GM19438 (cell line): ENCODE data around the gene NRF1.

Experiments used
- ATAC-seq: cut with Tn5 transposase; IDR thresholded peaks from one replicate; pipeline ENCODE4 v1.9.1; 2021; ENCODE audit warnings: low read depth; ENCODE audit not compliant: unreplicated experiment

The NRF1 gene

DNA sequence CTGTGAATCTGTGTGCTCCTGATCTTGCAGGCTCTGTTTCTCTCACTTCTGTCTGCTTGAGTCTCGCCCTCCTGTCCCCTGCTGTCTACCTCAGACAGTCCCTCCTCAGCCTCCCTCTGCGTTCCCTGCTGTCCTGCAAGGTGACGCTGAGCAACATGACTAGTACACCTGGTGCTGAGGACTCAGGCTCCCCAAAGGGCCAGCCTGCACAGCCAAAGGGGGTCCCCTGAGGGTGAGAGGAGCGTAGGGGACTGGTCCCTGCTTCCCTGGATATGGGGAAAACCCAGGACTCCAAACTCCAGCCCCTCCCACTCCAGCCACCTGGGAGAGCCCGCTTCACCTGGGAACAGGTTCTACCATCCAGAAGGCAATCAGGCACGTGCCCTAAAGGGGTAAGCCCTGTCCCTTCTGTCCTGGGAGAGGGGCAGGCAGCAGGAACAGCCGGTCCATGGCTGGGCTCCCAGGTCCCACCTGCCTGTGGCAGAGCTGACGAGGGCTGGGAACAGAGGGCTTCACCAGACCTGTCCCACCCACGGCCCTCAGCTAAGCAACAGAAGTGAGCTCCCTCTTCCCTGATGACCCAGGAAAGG lies 184.8 kb downstream of the NRF1 start:
- no peak for ATAC-seq

GRCh38 chr7:129797214-129797789 lies 185.8 kb downstream of the NRF1 start:
- ATAC-seq = no peak

DNA sequence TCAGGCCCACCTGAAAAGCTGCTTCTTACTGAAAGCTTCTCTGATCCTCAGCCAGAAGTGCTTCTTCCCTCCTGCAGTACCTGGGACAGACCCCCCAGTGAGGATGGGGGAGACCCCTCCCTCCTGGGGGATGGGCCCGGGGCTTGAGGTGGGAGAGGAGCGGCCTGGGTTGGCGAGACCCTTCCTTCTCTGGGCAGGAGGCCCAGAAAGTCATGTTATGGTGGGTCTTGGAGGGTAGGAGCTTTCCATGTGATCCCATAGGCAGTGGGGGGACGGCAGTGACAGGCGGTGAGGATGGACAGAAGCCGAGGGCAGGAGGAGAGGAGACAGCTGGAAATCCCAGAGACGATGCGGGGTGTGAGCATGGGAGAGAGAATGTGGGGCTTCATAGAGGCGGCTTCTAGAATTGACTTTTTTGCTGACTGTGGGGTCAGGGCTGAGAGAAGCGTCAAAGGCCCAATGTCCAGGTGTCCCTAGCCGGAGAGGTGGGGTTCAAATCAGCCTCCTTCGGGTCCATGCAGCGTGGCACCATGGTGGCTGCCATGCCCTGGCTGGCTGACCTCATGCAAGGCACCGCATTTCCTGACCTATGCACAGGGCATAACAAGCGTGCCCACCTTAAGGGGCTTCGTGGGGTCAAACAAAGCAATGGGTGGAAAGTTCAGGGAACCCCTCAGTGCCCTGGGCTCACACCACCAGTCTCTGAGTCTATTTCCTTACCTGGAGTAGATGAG lies 187.3 kb downstream of the NRF1 start:
- no peak for ATAC-seq

GRCh38 chr7:129799350-129799955 lies 187.9 kb downstream of the NRF1 start:
- no peak for ATAC-seq

DNA sequence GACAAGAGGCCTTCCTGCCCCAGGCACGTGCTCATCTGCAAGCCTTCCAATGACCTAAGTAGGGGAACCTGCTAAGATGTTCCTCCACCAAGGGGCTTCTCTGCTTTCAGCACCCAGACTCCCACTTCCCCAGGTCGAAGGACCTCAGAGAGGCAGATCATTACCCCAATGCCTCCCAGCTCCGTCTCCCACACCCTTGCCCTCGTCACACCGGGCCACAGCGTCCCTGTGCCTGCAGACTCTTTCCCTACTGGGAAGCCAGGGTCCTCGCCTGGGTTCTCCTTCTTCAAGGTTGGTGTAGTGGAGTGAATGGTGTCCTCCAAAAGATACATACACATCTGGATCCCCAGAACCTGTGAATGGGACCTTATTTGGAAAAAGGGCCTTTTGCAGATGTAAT lies 189.4 kb downstream of the NRF1 start:
- no peak for ATAC-seq

- ATAC-seq = no peak
These were observed 190.4 kb downstream of the NRF1 start for GRCh38 chr7:129801882-129802281.

GRCh38 chr7:129803546-129804081 lies 192.1 kb downstream of the NRF1 start:
- no peak for ATAC-seq

DNA sequence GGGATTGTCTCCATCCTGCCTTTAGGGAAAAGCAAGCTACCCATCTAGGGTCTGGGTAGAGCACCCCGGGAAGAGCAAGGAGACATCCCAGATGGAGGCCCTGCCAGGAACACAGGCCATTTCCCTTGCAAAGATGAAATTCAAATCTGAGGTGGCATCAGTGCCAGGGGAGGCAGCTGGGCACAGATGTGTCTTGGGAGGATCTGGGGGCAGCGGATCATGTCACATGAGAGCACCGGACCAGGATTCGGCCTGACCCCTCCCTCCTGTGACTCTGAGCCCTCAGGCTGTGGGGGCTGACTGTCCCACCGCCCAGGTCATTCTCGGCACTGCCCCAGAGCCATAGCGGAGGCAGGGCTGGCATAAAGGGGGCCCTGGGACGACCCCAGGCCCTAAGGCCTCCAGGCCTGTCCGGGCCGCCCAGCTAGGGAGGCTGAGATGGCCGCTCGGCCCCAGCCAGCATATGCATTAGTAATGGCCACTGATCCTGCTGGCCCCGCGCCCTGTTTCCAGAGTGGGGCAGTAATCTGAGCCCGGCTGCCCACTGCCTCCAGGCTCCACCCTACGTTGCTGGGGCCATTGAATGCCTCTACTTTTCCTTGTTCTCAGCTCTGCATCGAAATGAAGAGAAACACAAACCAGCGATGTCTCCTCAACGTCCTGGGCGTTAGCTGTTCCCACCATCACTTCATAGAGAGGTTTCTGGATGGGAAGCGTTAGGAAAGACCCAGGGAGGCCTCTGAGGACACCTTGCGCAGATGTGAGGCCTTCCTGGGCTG lies 192.8 kb downstream of the NRF1 start:
- no peak for ATAC-seq

- ATAC-seq = no peak
These were observed 193.6 kb downstream of the NRF1 start for GRCh38 chr7:129804890-129805719.
